ENCODE results near the gene PBX4.

- TF ChIP-seq GATA3 (IDR thresholded peaks at IDR 0.05; ENCODE audit: low read depth, low read length) (no peak), GATA2 (IDR thresholded peaks at IDR 0.05; ENCODE audit: low read depth, low read length) (no peak)
These were observed 52.2 kb downstream of the PBX4 start for GRCh38 chr19:19566306-19566705.

Data from SH-SY5Y (cell line).